Sigmoid colon (tissue), 4 donors: ENCODE measurements around the gene KLHL13.

Experiments
- CTCF ChIP-seq, 4 experiments: fragments of 450-650 bp in 3 of 4; fragments of 200-600 bp in 1 of 4; IDR thresholded peaks; one replicate each; pipeline ENCODE4 v1.5.1; 2016 to 2019; ENCODE audit warnings: antibody characterized with exemption in 4 of 4, mild to moderate bottlenecking in 3 of 4, moderate library complexity in 2 of 4
- EP300 ChIP-seq, 4 donors: sonication (generic); formaldehyde crosslinking; IDR thresholded peaks; one replicate each; pipeline ENCODE4 v1.6.1; 2017; ENCODE audit warnings: antibody characterized with exemption in 4 of 4
- POLR2A ChIP-seq, 2 donors: fragments of 450-650 bp; IDR thresholded peaks; one replicate each; pipeline ENCODE4 v1.6.1; 2016; ENCODE audit warnings: antibody characterized with exemption in 2 of 2, mild to moderate bottlenecking in 2 of 2, moderate library complexity in 2 of 2

GRCh38 chrX:118038614-118039365, 77.8 kb downstream of the KLHL13 start:
- no peak for TF ChIP-seq CTCF (IDR thresholded peaks at IDR 0.05)
- no peak for TF ChIP-seq POLR2A (IDR thresholded peaks at IDR 0.05)
- no peak for TF ChIP-seq EP300 (IDR thresholded peaks at IDR 0.05)
